SK-N-SH treated with all-trans-retinoic acid at 6 μM for 48 hours (cell line): ENCODE data around the gene ATP4B.

ENCODE experiments used
- ATAC-seq: fragments of 200-7000 bp; cut with Tn5 transposase; 3 replicates; pipeline ENCODE4 v1.9.1; 2020; ENCODE audit warnings: mild to moderate bottlenecking, moderate library complexity
- ARNTL ChIP-seq: fragments of 450-650 bp; formaldehyde crosslinking; IDR thresholded peaks from 2 replicates; pipeline ENCODE4 v1.5.0; 2020; ENCODE audit warnings: low read depth, mild to moderate bottlenecking, moderate library complexity, borderline replicate concordance
- BACH2 ChIP-seq: fragments of 250-450 bp; sonication (Bioruptor Pico); IDR thresholded peaks from 2 replicates; pipeline ENCODE4 v1.9.0; 2021; ENCODE audit warnings: mild to moderate bottlenecking, borderline replicate concordance
- CREB5 ChIP-seq: fragments of 250-450 bp; sonication (Bioruptor Pico); IDR thresholded peaks from 2 replicates; pipeline ENCODE4 v1.5.1; 2020; ENCODE audit warnings: low read depth, mild to moderate bottlenecking, moderate library complexity
- CSDC2 ChIP-seq: fragments of 250-450 bp; sonication (Bioruptor Pico); IDR thresholded peaks from 2 replicates; pipeline ENCODE4 v1.5.0; 2020; ENCODE audit warnings: mild to moderate bottlenecking, moderate library complexity
- CSRNP3 ChIP-seq: fragments of 250-450 bp; sonication (Bioruptor Pico); IDR thresholded peaks from 2 replicates; pipeline ENCODE4 v1.5.1; 2021; ENCODE audit warnings: mild to moderate bottlenecking, moderate library complexity
- ESRRG ChIP-seq: fragments of 250-450 bp; sonication (Bioruptor Pico); IDR thresholded peaks from 2 replicates; pipeline ENCODE4 v1.6.1; 2021; ENCODE audit warnings: mild to moderate bottlenecking
- GLIS3 ChIP-seq: fragments of 250-450 bp; sonication (Bioruptor Pico); IDR thresholded peaks from 2 replicates; pipeline ENCODE4 v1.5.0; 2020; ENCODE audit warnings: mild to moderate bottlenecking, moderate library complexity
- ISL1 ChIP-seq: fragments of 250-450 bp; sonication (Bioruptor Pico); IDR thresholded peaks from 2 replicates; pipeline ENCODE4 v2.1.2; 2022; ENCODE audit warnings: mild to moderate bottlenecking, moderate library complexity
- OSR1 ChIP-seq: fragments of 250-450 bp; sonication (Bioruptor Pico); IDR thresholded peaks from 2 replicates; pipeline ENCODE4 v1.8.0; 2022; ENCODE audit warnings: moderate library complexity, mild to moderate bottlenecking, inconsistent platforms
- PATZ1 ChIP-seq: fragments of 250-450 bp; sonication (Bioruptor Pico); IDR thresholded peaks from 2 replicates; pipeline ENCODE4 v1.8.0; 2020; ENCODE audit warnings: mild to moderate bottlenecking, moderate library complexity, borderline replicate concordance
- POU6F1 ChIP-seq: fragments of 250-450 bp; sonication (Bioruptor Pico); IDR thresholded peaks from 2 replicates; pipeline ENCODE4 v1.8.0; 2021; ENCODE audit warnings: low read depth, mild to moderate bottlenecking, moderate library complexity, borderline replicate concordance
- RARB ChIP-seq: fragments of 250-450 bp; sonication (Bioruptor Pico); IDR thresholded peaks from 2 replicates; pipeline ENCODE4 v1.8.0; 2021; ENCODE audit warnings: mild to moderate bottlenecking, moderate library complexity
- SNAI2 ChIP-seq: fragments of 250-450 bp; sonication (Bioruptor Pico); IDR thresholded peaks from 2 replicates; pipeline ENCODE4 v1.5.0; 2020; ENCODE audit warnings: mild to moderate bottlenecking, moderate library complexity
- TCF4 ChIP-seq: fragments of 250-450 bp; sonication (Bioruptor Pico); IDR thresholded peaks from 2 replicates; pipeline ENCODE4 v1.8.0; 2021; ENCODE audit warnings: mild to moderate bottlenecking, moderate library complexity, borderline replicate concordance
- TOX ChIP-seq: fragments of 250-450 bp; sonication (Bioruptor Pico); IDR thresholded peaks from 2 replicates; pipeline ENCODE4 v1.8.0; 2021; ENCODE audit warnings: mild to moderate bottlenecking, moderate library complexity, borderline replicate concordance
- TSHZ2 ChIP-seq: fragments of 250-450 bp; sonication (Bioruptor Pico); IDR thresholded peaks from 2 replicates; pipeline ENCODE4 v1.5.0; 2020; ENCODE audit warnings: mild to moderate bottlenecking, moderate library complexity
- ZC3H10 ChIP-seq: fragments of 250-450 bp; sonication (Bioruptor Pico); IDR thresholded peaks from 2 replicates; pipeline ENCODE4 v1.5.1; 2021; ENCODE audit warnings: mild to moderate bottlenecking, moderate library complexity
- ZFP3 ChIP-seq: fragments of 250-450 bp; sonication (Bioruptor Pico); IDR thresholded peaks from 2 replicates; pipeline ENCODE4 v1.5.0; 2020; ENCODE audit warnings: mild to moderate bottlenecking, moderate library complexity
- ZFP30 ChIP-seq: fragments of 450-650 bp; formaldehyde crosslinking; IDR thresholded peaks from 2 replicates; pipeline ENCODE4 v1.5.0; 2022; ENCODE audit warnings: mild to moderate bottlenecking, moderate library complexity
- ZNF565 ChIP-seq: fragments of 450-650 bp; formaldehyde crosslinking; conservative IDR thresholded peaks from 2 replicates; pipeline ENCODE4 v1.5.0; 2020; ENCODE audit warnings: low read depth, mild to moderate bottlenecking, moderate library complexity
- ZNF70 ChIP-seq: fragments of 450-650 bp; formaldehyde crosslinking; IDR thresholded peaks from 2 replicates; pipeline ENCODE4 v1.5.0; 2020; ENCODE audit warnings: mild to moderate bottlenecking, moderate library complexity
- ZNF8 ChIP-seq: fragments of 450-650 bp; formaldehyde crosslinking; IDR thresholded peaks from 2 replicates; pipeline ENCODE4 v1.5.0; 2020; ENCODE audit warnings: mild to moderate bottlenecking, moderate library complexity

ATP4B gene

GRCh38 chr13:113616281-113616906 lies 41.6 kb downstream of the ATP4B start:
- ATAC-seq: no peak
- TF ChIP-seq CREB5 (CRISPR knock-in tag) (no peak), ZNF8 (no peak), ZFP30 (CRISPR knock-in tag) (no peak), POU6F1 (CRISPR knock-in tag) (no peak), TSHZ2 (no peak), ARNTL (CRISPR knock-in tag) (no peak), GLIS3 (CRISPR knock-in tag) (no peak), ESRRG (CRISPR knock-in tag) (no peak)

GRCh38 chr13:113613789-113614379 lies 44.1 kb downstream of the ATP4B start:
- TF ChIP-seq ESRRG (CRISPR knock-in tag) (no peak), ZFP3 (no peak), GLIS3 (CRISPR knock-in tag) (no peak), ZNF8 (no peak), CSDC2 (CRISPR knock-in tag) (no peak), ZNF565 (CRISPR knock-in tag) (no peak)
- ATAC-seq: no peak

GRCh38 chr13:113612607-113613006 lies 45.4 kb downstream of the ATP4B start:
- ATAC-seq: no peak
- TF ChIP-seq ISL1 (CRISPR knock-in tag) (no peak), SNAI2 (CRISPR knock-in tag) (no peak), CSRNP3 (no peak), ARNTL (CRISPR knock-in tag) (no peak), ZC3H10 (no peak), OSR1 (CRISPR knock-in tag) (no peak), PATZ1 (CRISPR knock-in tag) (no peak), TOX (CRISPR knock-in tag) (no peak), TCF4 (CRISPR knock-in tag) (no peak), CSDC2 (CRISPR knock-in tag) (no peak), RARB (no peak), ZFP3 (no peak), CREB5 (CRISPR knock-in tag) (no peak), ZNF70 (CRISPR knock-in tag) (no peak), ZNF8 (no peak), TSHZ2 (no peak), BACH2 (CRISPR knock-in tag) (no peak)
